Dedifferentiated amniotic fluid mesenchymal stem cell (primary cell): ENCODE results near the gene NDNF.

Experiments used
- DNase-seq: peaks from one replicate; pipeline ENCODE4 v3.0.0-alpha.2; 2016; ENCODE audit errors: extremely low spot score

The NDNF gene

DNA sequence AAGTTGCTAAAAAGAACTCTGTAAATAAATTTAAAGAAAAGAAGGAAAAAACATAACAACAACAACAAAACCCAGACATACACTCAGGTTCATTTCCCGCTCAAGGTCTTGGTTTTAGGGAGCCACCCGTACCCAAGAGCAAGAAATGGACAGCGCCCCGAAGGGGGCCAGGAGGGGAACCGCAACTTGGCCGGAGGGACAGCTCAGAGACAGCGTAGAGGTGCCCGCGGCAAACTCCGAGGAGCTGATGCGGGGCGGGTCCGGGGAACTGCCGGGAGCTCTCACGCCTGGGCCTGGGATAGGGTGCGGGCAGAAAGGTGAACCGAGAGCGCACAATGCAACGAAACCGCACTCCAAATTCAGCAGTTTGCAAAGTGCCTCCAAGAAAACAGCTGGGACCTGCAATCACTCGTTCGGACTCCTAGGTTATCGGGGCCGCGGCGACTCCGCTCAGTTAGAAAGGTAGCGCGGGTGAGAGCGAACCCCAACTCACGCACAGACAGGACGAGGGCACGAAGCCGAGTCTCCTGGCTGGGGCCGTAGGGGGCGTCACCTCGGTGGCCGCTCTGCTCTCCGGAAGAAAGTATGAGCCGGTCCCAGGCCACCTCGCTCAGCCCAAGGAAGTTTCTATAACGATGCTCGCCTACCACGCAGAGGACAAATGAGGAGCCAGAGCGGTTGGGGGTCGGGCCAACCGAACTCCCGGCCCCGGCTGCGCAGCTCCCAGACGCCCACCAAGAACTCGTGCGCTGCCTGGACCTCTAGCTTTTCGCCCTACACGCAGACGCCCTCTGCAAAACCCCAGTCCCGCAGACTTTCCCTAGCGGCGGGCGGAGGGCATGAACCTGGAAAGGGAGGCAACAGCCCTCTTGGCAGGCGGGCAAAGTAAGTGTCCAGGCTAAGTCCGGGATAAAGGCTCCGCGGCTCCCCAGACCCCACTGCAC lies 1.4 kb downstream of the NDNF start:
- DNase-seq, result no peak

DNA sequence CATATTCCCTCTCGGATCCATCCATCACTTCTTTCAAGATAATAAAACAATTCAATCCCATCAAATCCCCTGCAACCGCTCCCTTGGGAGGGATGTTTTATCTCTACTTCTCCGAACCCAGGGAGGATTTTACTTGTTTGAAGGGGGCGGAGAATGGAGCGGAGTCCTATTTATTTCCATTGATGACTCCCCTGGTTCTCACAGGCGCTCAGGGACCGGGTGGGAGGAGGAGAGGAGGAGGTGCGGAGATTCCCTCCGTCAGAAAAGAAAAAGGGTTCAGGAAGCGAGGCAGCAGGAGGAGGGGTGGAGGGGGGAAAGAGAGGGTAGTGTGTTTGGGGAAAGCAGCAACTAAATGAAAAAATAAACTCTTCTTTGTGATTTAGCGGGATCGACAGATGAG lies 2.1 kb downstream of the NDNF start:
- no peak for DNase-seq

DNA sequence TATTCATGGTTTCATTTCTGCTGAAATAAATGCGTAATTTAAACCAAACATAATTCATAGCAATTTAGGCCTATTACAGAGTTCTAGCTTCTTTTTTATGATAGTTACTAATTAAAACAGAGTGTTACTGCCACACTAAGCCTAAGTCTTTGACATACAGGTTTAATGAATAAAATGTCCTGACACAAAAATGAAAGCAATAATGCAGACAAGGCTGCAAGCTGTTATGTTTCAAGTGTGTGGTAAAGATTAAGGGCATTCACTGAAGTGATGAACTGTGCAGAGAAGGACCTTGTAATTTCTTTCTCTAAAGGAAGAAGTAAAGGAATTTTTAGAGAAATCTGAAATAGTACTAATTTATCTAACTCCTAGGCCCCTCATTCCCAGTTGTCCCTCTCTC lies 2.9 kb downstream of the NDNF start:
- no peak for DNase-seq

DNA sequence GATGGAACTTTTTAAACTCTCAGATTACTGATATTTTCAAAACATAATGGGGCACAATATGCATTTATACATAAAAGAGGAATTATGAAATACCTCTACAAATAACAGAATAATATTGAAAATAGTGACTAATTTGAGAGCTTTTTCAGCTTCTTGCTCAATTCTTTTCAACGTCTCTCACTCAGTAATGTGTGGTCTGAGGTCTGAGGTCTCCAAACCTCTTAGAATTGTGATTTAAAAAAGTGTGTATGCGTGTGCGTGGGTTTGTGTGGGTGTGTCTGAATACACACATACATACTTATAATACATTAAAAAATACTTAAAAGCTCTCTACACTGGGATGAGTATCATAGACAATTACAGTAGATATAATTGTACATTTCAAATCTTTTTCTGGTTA lies 7.9 kb downstream of the NDNF start:
- no peak for DNase-seq

DNA sequence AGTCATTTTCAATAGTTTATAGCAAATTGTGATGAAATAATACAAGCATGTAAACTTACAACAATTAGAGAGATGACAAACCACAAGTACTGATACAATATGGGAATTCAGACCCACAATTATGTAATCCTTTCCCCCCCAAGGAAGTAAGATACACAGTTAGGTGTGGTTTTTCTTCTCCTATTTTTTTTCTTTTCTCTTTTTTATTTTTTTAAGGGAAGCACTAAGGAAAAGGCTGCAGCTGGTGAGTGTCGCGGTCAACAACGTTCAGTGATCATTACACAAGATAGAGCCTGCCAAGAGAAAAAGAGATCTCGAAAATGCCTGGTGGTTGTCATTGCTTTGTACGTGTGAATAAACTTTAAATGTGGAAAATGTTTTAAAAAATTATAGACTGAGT lies 9.8 kb downstream of the NDNF start:
- DNase-seq, result no peak

DNA sequence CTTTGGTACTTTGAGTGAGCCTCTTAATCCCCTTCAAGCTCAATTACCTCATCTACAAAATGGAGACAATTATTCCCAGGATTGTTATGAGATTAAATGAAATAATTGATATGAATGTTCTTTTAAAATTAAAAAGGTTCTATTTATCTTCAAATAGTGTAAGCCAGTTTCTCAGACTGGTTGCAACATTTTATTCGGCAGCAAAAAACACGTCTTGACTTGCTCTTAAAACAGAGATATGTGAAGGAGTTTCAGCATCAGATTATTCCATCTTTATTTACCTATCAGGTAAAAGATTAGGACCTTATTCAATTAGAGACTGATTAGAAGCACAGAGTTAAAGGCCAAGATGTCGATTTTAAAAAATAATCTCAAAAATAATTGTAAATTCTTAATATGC lies 10.5 kb downstream of the NDNF start:
- no peak for DNase-seq

DNA sequence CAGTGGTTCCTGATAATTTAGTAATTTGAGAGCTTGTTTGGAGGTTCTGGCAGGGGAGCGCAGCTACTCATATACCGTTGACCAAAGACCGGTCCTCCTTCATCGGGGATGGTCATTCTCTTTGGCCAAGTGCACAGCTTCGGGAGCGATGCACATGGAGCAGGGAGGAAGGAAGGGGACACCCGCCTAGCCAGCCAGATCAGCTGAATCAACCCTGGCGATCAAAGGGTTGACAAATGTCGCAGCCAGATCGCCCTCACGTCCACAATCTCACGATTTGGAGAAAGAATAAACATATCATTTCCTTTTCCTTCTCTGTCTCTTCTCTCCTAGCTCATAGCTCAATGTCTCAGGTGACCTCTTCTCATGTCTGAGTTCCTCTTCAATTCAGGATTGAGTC lies 11.1 kb downstream of the NDNF start:
- DNase-seq, result no peak

DNA sequence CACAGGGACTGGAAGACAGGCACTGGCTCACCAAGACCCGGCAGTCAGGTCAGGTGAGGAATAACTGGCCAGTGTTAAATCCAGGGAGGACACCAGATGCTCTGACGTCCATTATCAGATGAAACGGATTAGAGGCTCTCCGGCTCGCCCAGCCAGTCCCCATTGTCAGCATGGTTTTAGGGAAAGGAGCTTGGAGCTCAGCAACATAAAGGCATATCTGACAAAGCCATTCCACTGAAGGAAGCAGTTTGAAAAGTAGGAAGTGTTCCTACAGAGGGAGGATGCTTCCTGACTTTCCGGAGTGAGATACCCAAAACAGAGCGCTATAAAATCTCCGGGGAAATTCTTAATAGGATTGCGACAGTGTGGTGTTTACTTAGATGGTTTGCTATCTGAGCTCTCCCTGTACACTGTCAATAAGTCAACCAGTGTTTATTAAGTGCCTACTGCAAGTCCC lies 14.8 kb downstream of the NDNF start:
- DNase-seq, result no peak

DNA sequence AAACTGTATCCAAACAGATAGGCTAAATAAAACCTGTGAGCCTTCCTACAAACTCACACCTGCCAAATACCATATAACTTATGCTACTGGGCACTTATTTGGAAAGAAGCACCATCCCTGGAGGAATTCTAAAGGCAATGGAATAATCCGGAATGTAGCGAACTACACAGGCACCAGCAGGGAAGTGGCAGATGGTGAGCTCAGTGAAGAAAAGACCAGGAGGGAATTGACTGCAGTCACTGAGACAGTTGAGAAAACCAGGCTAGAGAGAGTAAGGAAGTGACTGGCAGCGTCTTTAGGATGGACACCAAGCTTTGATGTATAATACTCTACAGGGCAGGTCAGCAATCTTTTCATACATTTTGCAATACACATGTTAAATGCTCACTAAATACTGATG lies 16.3 kb downstream of the NDNF start:
- DNase-seq, result no peak

DNA sequence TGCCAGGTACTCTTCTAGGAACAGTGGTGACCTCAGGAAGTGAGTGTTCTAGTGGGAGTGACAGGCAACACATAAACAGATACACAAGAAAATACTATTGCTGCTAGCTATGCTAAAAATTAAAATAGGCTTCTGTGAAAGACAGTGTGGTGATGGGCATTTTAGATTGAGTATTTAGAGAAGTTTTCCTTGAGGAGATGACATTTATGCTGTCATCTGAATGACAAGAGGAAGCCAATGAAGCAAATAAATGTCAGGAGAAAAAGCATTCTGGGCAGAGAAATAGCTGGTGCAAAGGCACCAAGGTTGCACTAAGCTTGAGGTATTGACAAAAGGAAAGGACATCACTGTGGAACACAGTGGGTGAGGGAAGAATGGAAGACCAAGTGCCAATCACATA lies 18.0 kb downstream of the NDNF start:
- DNase-seq, result no peak

DNA sequence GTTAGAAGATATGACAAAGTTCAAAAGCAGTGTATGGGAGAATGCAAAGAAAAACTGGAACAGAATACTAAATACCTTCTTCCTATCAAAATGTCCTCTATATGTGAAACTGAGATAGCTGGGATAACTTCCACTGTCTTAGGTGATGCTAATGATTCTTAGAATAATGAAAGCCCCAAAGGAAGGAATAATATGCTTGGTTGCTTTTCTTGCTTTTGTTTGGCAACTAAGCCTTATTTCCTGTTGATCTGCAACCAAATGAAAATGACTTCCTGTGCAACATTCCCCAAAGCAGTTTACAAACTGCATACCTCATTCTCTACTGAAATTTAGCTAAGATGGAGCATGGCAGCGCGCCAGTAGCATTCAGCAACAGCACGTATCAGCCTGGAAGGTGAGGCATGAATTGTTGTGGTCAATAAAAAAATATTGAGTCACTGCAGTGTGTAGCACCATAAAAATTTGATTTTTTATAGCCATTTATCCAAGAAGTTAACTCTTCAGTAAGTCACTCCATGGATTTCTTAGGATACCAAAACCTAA lies 18.7 kb downstream of the NDNF start:
- no peak for DNase-seq

DNA sequence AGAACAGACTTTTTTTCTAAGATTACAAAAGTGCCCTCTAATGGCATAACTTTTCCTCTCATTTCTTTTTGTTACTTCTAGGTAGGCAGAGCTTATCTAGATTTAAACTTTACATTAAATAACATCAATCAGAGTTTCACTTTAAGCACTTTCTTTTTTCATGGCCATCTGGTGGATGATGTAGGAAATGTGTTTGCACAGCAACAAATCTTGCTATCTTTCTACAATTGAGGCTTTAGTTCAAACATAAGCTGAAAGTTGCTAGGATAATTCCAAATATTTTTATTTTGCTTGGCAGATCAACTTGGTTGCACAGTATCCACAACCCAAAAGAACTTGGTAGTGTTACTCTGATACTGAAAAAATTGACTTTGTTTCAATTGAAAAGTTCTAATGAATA lies 22.0 kb downstream of the NDNF start:
- peak; percentile 15 for DNase-seq

DNA sequence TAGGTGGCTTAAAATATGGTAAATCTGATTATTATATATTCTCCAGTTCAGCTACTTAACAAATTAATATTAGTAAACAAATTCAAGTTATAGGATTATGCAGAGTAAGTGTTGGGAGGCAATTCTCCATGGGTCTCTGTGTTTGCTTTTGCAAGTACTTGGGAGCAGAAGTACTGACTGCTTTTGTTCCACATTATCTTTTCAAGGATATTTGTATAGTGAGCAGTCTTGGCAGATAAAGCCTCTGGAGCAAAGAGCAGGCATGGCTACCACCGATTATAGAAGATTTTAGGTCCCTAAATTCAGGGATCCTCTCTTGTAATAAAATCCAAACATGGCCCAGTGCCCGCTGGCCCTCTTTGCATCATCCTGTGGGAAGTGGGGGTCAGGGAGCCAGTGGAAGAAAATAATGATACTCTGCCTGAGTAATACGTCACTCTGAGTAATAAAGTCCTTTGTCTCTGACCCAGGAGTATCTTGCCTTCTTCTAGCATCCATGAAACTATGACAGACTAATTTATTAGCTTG lies 23.2 kb downstream of the NDNF start:
- no peak for DNase-seq

DNA sequence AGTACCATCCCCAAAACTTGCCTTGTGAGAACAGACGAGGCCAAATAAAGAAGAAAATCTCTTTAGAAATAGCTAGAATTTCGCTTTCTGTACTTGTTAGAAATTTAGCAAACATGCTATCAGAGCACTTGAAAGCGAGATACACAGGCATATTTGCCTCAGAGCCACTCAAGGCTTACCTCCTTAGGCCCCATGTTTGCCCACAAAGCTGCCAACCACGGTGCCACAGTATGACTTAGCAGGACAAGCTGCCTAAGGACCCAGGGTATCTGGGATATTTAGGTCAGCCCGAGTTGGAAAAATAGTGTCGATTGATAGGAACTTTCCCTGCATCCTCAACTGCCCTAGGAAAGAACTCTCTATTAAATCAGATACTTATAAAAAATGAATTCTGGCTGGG lies 24.2 kb downstream of the NDNF start:
- no peak for DNase-seq

DNA sequence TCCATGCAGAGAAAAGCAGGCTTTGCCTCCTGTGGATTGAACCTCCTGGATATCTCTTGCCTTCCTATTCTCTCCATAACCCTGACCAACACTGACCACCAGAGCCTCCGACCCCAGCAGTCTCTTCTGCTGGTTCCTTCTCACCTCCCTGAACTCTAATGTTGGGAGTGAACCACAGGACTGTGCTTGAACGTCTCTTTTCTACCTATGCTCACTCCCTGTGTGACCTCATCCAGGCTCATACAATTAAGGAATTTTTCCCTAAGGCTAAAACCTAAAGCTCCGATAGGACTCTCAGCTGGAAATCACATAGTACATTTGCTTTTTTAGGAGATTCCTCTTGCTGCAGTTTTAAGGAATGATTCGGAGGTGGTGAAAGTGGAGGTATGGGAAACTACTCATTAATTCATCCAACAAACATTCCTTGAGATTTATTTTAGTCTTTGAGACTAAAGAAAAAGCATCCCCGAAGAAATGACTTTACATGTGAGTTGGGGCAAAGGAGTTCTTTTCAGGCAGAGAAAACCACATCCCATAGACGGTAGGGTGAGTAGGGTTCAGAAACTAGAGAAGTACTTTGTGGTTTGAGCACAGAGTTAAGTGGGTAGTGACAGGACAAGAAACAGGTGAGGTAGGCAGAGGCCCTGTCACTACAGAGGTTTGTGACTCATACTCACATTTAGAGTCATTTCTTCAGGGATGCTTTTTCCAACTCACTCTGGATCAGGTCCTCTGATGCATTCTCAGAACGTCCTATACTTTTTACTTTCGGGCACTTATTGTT lies 30.8 kb downstream of the NDNF start:
- no peak for DNase-seq

DNA sequence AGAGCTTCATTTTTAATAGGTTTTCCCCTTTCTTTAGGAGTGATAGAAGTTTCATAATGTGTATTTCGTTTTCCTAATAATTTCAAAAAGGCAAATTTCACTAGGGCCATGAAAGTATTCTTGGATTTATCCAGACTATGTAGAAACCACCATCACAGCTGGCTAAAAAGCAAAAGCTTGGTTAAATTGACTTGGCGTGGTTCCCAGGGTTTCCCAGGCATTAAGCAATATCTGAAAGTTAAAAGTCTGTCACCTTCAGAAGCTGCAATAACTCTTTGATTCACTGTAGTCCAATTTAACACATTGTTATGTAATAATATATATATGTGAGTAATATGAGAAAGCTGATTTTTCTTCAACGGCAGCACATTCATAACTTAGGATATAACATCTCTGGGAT lies 38.3 kb downstream of the NDNF start:
- peak; percentile 39 for DNase-seq

DNA sequence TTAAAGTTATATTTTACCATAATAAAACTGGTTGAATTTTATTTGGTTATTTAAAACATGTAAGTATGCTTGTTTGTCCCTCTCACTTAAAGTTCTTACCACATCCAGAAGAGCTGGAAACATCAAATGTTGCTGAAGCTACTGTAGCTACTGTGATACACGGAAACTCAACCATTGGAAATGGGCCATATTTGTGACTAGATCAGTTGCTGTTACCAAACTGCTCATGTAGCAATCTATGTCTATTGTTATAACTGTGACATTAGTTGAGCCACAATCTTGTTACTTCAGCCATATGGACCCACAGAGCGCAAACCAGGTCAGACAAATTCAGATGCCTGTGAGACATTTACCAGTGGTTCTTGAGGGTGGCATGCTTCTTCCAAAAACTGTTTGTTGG lies 41.6 kb downstream of the NDNF start:
- DNase-seq, result no peak

DNA sequence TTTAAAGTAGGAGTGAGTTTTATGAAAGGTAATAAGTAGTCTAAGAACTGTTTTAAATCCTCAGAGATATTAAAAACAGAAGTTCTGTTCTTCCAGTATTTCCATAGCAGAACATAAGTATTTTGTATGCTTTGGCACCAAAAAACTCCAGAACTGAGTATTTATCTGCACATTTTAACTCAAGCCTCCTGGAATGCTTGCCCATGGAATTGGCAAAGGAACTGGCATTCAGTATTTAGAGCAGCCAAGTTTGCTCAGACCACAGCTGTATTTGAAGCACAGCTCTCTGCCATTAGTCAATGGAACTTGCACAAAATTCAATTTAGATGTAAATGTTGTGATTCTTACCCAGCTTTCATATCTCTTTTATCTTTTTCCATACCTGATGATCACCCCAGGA lies 42.2 kb downstream of the NDNF start:
- peak; percentile 40 for DNase-seq

DNA sequence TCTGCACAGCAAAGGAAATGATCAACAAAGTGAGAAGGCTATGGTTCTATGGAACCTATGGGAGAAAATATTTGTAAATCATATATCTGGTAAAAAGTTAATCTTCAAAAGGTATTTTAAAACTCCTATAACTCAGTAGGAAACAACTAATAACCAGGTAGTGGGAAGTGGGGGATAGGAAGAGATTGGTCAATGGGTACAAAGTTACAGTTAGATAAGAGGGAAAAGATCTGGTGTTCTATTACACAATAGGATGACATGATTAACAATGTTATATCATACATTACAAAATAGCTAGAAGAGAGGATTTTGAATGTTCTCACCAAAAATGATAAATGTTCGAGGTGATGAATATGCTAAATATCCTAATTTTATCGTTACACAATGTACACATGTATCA lies 46.3 kb downstream of the NDNF start:
- no peak for DNase-seq

DNA sequence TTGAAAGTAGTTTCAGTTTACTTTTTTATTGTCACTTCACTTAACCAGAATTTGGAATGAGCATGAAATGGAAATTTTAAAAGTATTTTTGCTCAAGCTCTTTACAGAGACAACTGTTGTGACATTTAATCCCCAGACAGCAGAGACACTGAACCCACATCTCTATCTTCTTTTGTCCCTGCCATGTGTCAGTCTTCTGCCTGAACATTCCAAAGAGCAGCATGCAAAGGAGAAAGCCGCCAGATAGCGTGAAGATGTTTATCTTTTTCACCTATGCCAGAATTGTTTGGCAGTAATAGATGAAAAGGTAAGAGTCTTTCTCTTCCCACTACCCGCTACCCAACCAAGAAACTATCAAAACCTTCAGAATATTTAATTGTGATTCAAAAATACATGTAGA lies 46.8 kb downstream of the NDNF start:
- DNase-seq, result no peak

DNA sequence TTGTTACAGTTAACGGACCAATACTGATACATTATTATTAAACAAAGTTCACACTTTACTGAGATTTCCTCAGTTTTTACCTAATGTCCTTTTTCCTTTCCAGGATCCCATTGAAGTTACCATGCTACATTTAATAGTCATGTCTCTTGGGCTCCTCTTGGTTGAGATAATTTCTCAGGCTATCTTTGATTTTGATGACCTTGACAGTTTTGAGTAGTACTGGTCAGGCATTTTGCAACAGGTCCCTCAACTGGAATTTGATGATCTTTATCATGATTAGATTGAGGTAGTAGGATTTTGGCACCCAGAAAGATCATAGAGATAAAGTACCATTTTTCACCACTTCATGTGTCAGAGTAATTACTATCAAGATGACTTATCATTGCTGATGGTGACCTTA lies 53.8 kb downstream of the NDNF start:
- DNase-seq, result no peak

DNA sequence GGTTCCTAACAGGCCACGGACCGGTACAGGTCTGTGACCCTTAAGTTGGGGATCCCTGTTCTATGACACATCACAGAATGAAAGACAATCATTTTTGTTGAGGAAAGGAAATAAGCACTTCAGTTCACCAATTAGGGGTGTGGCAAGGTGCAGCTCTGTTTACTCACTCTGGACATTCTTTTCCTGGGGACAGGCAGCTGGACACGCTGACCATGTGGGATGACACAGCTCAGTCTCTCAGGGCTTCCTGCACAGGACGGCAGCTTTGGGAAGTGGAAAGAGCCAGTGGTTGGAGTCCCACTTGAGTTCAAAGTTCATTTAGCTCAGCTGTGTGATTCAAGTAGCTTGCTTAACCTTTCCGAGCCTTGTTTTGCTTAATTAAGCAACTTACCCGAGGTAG lies 55.7 kb downstream of the NDNF start:
- no peak for DNase-seq

DNA sequence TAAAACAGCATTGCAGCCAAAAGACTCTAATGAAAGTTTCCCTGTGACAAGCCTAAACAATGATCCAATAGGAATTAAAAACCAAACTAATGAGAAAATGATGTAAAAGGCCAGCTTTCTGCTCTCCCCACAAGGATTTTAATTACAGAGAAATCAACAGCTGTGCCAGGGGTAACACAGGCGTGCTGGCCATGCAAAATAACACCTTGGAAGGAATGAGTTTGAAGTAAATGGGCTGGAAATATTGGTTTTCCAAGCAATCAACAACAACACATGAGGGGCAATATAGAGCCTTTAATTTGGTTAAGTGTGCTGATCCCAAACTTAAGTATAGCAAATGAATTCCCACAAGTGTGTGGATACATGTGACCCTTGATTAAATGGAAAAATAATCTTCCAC lies 56.9 kb downstream of the NDNF start:
- no peak for DNase-seq
